Retinal pigment epithelial cell (primary cell): ENCODE data around the gene KRTAP3-3.
"Not testable (repeated sequence)": the region's sequence is repeated elsewhere in the genome, so short reads cannot be mapped to it uniquely, and the experiment has no call there.

Experiments used
- DNase-seq: peaks from one replicate; pipeline ENCODE4 v3.0.0-alpha.2; 2010; ENCODE audit warnings: low read depth
- H3K4me3 ChIP-seq: 2 replicates; pipeline ENCODE4 v1.5.1; 2011; ENCODE audit warnings: mild to moderate bottlenecking, low read length, control low read depth, moderate library complexity
- TF ChIP-seq, protein P1 (sequence below): conservative IDR thresholded peaks from 2 replicates; pipeline ENCODE4 v1.5.1; 2011; ENCODE audit warnings: low read depth, low read length, control low read depth, inconsistent platforms

Gene KRTAP3-3

DNA sequence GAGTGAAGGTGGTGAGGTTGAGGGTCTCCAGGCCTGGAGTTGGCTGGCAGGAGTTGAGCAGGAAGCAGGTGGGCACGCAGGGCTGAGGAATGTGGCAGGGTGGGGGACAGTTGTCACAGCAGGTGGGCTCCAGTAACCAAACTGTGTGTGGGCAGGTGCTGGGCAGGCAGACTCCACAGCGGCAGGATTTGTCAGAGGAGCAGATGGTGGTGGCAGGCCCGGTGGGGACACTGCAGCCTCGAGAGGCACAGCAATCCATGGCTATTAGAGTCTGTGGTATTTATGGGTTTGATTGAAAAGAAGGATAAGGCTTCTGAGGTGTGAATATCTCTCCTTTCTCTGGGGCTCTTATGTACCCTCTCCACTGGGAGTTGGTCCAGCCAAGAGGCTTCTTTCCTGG, at the start of gene KRTAP3-3:
KRTAP3-3 (minus strand) TSS at position 326 of the 400 bp plus-strand sequence; CDS start at position 259, 67 bp downstream.
- TF ChIP-seq, protein P1, sequence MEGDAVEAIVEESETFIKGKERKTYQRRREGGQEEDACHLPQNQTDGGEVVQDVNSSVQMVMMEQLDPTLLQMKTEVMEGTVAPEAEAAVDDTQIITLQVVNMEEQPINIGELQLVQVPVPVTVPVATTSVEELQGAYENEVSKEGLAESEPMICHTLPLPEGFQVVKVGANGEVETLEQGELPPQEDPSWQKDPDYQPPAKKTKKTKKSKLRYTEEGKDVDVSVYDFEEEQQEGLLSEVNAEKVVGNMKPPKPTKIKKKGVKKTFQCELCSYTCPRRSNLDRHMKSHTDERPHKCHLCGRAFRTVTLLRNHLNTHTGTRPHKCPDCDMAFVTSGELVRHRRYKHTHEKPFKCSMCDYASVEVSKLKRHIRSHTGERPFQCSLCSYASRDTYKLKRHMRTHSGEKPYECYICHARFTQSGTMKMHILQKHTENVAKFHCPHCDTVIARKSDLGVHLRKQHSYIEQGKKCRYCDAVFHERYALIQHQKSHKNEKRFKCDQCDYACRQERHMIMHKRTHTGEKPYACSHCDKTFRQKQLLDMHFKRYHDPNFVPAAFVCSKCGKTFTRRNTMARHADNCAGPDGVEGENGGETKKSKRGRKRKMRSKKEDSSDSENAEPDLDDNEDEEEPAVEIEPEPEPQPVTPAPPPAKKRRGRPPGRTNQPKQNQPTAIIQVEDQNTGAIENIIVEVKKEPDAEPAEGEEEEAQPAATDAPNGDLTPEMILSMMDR: no peak
- no peak for DNase-seq
- H3K4me3 ChIP-seq: no peak within 1 kb of the TSS

GRCh38 chr17:41042953-41043352, 49.0 kb upstream of the KRTAP3-3 start:
- DNase-seq: no peak
- TF ChIP-seq, protein P1: no peak

GRCh38 chr17:41040783-41041571, 47.0 kb upstream of the KRTAP3-3 start, which contains the start of gene KRTAP1-1:
Gene KRTAP1-1, minus strand, starts transcription at chr17:41041450. Its CDS starts 53 bp downstream, at chr17:41041397.
- not testable (repeated sequence) for H3K4me3 ChIP-seq, DNase-seq

More at GRCh38 chr17:41042953-41043352, 49.0 kb upstream of the KRTAP3-3 start:
- no peak overlapping the region for H3K4me3 ChIP-seq

GRCh38 chr17:41037853-41038350, 43.9 kb upstream of the KRTAP3-3 start:
- no peak overlapping the region for H3K4me3 ChIP-seq
- TF ChIP-seq, protein P1: no peak
- DNase-seq: no peak

DNA sequence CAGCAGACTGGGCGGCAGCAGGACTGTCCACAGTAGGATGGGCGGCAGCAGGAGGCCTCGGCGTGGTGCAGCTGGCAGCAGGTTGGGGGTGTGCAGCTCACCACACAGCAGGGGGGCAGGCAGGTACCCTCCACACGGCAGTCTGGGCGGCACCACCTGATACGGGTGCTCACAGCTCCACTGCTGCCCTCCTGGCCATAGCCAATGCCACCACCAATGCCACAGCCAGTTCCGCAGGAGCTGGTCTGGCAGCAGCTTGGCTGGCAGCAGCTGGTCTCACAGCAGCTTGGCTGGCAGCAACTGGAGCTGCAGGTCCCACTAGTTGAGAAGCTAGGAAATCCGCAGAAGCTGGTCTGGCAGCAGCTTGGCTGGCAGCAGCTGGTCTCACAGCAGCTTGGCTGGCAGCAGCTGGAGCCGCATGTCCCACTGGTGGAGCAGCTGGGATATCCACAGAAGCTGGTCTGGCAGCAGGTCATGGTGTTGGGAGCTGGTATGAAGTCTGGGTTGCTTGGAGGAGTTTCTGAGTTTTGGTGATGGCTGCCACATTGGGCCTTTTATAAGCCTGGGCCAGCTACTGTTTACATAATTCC, 40.5 kb upstream of the KRTAP3-3 start, which contains the start of gene KRTAP1-3:
KRTAP1-3 (minus strand) TSS at position 529 of the 590 bp plus-strand sequence; CDS start at position 476, 53 bp downstream.
- not testable (repeated sequence) for H3K4me3 ChIP-seq, DNase-seq

- TF ChIP-seq, protein P1: no peak
- H3K4me3 ChIP-seq: no peak within 1 kb of the TSS
- DNase-seq: no peak
These were observed 35.8 kb upstream of the KRTAP3-3 start, which contains the start of gene KRTAP1-4 for GRCh38 chr17:41029633-41030245. Gene KRTAP1-4, minus strand, starts transcription at chr17:41030195. Its CDS starts 117 bp downstream, at chr17:41030078.

- H3K4me3 ChIP-seq: no peak within 1 kb of the TSS
- DNase-seq: no peak
- TF ChIP-seq, protein P1: no peak
These were observed 32.9 kb upstream of the KRTAP3-3 start, which contains the start of gene KRTAP1-5 for GRCh38 chr17:41026715-41027471. Gene KRTAP1-5, minus strand, starts transcription at chr17:41027208. Its CDS starts 53 bp downstream, at chr17:41027155.
